Ramos (cell line): ENCODE results near the gene RNU6-7.

Experiments used
- in situ Hi-C: fragments of 300-500 bp; cut with MboI; formaldehyde crosslinking; loops from one replicate; pipeline ENCODE4 v1.14.3; 2022; ENCODE audit warnings: low sequenced_read_pairs; ENCODE audit not compliant: unreplicated experiment

Gene RNU6-7

GRCh38 chr14:32201816-32202490 lies at the start of gene RNU6-7:
Gene RNU6-7 (plus strand): TSS chr14:32202045.
- in situ Hi-C loops, result no loop called here

- in situ Hi-C loops, result no loop called here
Observed at GRCh38 chr14:32166029-32166428, 35.8 kb upstream of the RNU6-7 start.

GRCh38 chr14:32166924-32167323 lies 34.9 kb upstream of the RNU6-7 start:
- in situ Hi-C loops, result no loop called here

GRCh38 chr14:32167907-32168306 lies 33.9 kb upstream of the RNU6-7 start:
- in situ Hi-C loops, result no loop called here

GRCh38 chr14:32169191-32169590 lies 32.7 kb upstream of the RNU6-7 start:
- in situ Hi-C loops, result no loop called here

- in situ Hi-C loops, result no loop called here
Observed at GRCh38 chr14:32171469-32171868, 30.4 kb upstream of the RNU6-7 start.

GRCh38 chr14:32183151-32184058 lies 18.4 kb upstream of the RNU6-7 start:
- in situ Hi-C loops, result no loop called here

- in situ Hi-C loops, result no loop called here
Observed at GRCh38 chr14:32185097-32185496, 16.7 kb upstream of the RNU6-7 start.

GRCh38 chr14:32186248-32186647 lies 15.6 kb upstream of the RNU6-7 start:
- in situ Hi-C loops, result no loop called here

- in situ Hi-C loops, result no loop called here
Observed at GRCh38 chr14:32189811-32190210, 12.0 kb upstream of the RNU6-7 start.

- in situ Hi-C loops, result no loop called here
Observed at GRCh38 chr14:32190673-32191072, 11.2 kb upstream of the RNU6-7 start.

GRCh38 chr14:32192712-32193373 lies 9.0 kb upstream of the RNU6-7 start:
- in situ Hi-C loops, result no loop called here

- in situ Hi-C loops, result no loop called here
Observed at GRCh38 chr14:32193532-32193931, 8.3 kb upstream of the RNU6-7 start.

GRCh38 chr14:32195636-32196035 lies 6.2 kb upstream of the RNU6-7 start:
- in situ Hi-C loops, result no loop called here

- in situ Hi-C loops, result no loop called here
Observed at GRCh38 chr14:32197919-32198318, 3.9 kb upstream of the RNU6-7 start.

- in situ Hi-C loops, result no loop called here
Observed at GRCh38 chr14:32200368-32201192, 1.3 kb upstream of the RNU6-7 start.

- in situ Hi-C loops, result no loop called here
Observed at GRCh38 chr14:32201193-32201815, 541 bp upstream of the RNU6-7 start.

- in situ Hi-C loops, result no loop called here
Observed at GRCh38 chr14:32202491-32202997, 699 bp downstream of the RNU6-7 start.
